ENCODE results near the gene ALPG.

DNA sequence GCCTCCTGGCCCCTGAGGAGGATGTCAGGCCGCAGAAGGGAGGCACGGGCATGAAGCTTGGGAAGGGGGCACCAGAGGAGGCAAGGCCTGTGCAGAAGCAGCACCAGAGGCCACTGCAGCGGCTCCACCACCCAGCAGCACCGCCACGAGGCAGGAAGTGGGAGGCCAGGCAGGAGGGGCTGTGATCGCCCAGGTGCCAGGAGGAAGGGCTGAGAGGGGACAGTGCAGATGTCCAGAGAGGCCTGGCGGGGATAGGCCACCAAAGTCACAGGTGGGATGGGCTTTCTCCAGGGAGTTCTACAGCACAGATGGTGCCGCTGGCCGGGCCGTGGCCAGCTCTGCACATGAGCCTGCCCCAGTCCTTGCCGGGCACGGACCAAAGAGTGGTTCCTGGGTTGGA, 43.3 kb downstream of the ALPG start:
- TF ChIP-seq, protein P1, sequence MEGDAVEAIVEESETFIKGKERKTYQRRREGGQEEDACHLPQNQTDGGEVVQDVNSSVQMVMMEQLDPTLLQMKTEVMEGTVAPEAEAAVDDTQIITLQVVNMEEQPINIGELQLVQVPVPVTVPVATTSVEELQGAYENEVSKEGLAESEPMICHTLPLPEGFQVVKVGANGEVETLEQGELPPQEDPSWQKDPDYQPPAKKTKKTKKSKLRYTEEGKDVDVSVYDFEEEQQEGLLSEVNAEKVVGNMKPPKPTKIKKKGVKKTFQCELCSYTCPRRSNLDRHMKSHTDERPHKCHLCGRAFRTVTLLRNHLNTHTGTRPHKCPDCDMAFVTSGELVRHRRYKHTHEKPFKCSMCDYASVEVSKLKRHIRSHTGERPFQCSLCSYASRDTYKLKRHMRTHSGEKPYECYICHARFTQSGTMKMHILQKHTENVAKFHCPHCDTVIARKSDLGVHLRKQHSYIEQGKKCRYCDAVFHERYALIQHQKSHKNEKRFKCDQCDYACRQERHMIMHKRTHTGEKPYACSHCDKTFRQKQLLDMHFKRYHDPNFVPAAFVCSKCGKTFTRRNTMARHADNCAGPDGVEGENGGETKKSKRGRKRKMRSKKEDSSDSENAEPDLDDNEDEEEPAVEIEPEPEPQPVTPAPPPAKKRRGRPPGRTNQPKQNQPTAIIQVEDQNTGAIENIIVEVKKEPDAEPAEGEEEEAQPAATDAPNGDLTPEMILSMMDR (IDR thresholded peaks at IDR 0.05; ENCODE audit: extremely low read depth in 1 of 2, insufficient read depth in 1 of 2, low read depth in 1 of 2, low read length in 2 of 2) = no peak
- no peak for TF ChIP-seq POLR2AphosphoS5 (IDR thresholded peaks at IDR 0.05; ENCODE audit: insufficient read depth, low read depth, low read length)
- no peak for TF ChIP-seq JUN (IDR thresholded peaks at IDR 0.05; ENCODE audit: borderline replicate concordance, insufficient read depth, insufficient read length, low read depth)

Data from endothelial cell of umbilical vein (primary cell).